Fibroblast of mammary gland (primary cell): ENCODE data around the gene KBTBD13.

ENCODE experiments used
- DNase-seq: peaks from one replicate; pipeline ENCODE4 v3.0.0-alpha.2; 2010; ENCODE audit warnings: low read depth
- H3K4me3 ChIP-seq: 2 replicates; pipeline ENCODE4 v1.5.1; 2011; ENCODE audit warnings: low read depth, mild to moderate bottlenecking, low read length, moderate library complexity; ENCODE audit not compliant: control insufficient read depth
- TF ChIP-seq, protein P1 (sequence below): conservative IDR thresholded peaks from 2 replicates; pipeline ENCODE4 v1.5.1; 2011; ENCODE audit warnings: low read depth, low read length, inconsistent platforms; ENCODE audit not compliant: control insufficient read depth, insufficient read depth

KBTBD13 gene

DNA sequence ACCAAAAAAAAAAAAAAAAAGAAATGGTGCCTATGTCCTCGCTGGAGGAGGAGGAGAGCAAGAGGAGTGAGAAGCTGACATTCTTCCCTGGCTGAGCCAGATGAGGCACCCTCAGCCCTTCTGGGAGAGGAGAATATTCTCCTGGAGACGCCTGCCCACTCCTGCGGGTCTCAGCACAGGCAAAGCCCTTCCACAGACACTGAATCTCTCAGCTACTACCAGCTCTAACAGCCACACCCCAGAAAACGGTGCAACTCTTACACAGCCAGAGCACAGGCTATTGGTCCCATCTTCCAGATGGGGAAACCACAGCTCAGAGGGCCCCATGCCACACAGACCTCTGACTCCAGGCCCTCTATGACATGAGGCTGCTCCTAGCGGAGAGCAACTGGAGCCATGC is 14.5 kb upstream of the KBTBD13 start:
- H3K4me3 ChIP-seq: no peak overlapping the region
- DNase-seq: no peak
- TF ChIP-seq, protein P1, sequence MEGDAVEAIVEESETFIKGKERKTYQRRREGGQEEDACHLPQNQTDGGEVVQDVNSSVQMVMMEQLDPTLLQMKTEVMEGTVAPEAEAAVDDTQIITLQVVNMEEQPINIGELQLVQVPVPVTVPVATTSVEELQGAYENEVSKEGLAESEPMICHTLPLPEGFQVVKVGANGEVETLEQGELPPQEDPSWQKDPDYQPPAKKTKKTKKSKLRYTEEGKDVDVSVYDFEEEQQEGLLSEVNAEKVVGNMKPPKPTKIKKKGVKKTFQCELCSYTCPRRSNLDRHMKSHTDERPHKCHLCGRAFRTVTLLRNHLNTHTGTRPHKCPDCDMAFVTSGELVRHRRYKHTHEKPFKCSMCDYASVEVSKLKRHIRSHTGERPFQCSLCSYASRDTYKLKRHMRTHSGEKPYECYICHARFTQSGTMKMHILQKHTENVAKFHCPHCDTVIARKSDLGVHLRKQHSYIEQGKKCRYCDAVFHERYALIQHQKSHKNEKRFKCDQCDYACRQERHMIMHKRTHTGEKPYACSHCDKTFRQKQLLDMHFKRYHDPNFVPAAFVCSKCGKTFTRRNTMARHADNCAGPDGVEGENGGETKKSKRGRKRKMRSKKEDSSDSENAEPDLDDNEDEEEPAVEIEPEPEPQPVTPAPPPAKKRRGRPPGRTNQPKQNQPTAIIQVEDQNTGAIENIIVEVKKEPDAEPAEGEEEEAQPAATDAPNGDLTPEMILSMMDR: no peak

- TF ChIP-seq, protein P1: no peak
- no peak for DNase-seq
- H3K4me3 ChIP-seq: no peak overlapping the region
Observed at GRCh38 chr15:65062726-65063125, 13.8 kb upstream of the KBTBD13 start.

- H3K4me3 ChIP-seq: no peak overlapping the region
- DNase-seq: peak; percentile 50
- TF ChIP-seq, protein P1: no peak
Observed at GRCh38 chr15:65066001-65066634, 10.4 kb upstream of the KBTBD13 start.

DNA sequence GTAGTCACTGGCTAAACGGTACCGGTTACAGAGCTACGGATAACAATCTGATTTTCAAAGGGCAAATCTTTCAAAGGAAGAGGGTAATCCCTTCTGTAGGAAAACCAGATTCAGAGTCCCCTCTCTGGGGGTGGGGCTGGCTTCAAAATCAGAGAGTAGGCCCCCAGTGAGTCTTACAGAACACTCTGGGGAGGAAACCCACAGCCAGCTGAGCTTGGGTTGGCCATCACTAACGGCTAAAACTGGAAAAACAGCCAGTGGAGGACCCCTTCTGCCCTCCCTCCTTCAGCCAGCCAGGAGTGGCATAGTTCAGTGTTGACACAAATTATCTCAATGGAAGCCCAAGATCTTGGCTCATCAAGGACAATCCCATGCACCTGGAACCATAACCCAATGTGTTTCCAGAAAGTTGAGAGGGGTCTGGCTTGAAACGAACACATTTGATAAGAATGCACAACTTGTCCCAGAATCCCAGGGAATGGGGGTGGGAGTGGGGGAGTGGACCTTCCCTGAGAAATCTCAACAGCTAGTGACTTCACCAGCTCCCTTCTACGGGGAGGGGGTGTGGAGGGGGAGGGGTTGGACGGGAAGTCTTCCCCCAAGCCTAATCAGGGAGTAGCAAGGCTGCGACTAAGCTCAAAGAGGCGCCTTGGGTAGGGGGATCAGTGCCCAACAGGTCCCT is 9.8 kb upstream of the KBTBD13 start:
- H3K4me3 ChIP-seq: no peak overlapping the region
- TF ChIP-seq, protein P1: no peak
- DNase-seq: no peak

GRCh38 chr15:65067317-65067644 is 9.3 kb upstream of the KBTBD13 start:
- TF ChIP-seq, protein P1: no peak
- DNase-seq: no peak
- peak overlapping the region; percentile 16 for H3K4me3 ChIP-seq

DNA sequence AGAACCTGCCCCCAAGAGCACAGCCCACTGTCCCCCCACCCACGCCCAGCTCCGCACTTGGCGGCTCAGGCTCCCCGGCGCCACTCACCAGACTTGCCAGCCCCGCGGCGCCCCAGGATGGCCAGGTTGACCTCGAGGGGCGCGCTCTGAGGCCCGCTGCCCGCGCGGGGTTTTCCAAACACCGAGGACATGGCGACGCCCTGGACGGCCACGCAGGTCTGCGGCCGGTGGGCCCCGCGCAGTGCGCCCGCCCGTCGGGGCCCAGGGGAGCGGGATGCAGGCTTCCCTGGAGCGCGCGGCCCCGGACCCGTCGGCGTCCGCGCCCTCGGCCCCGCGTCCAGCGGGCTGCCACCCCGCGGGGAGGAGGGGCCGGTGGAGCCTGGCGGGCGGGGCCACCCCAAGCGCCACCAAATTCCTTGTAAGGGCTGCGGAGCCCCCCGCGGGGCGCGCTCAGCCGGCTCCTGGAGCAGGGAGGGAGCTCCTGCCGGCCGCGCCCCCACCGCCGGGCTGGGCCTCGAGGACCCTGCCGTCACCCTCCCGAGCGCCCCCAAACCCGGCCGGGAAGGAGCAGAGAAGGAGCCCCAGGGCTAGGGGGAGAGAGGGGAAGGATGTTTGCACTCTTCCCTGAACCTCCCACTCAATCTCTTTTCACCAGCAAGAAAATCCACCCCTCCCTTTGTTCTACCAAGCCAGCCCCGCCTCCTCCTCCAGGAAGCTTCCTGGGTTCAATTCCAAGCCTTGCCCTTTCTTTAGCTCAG is 8.7 kb upstream of the KBTBD13 start, which contains the start of gene RASL12:
TSS of gene RASL12 (minus strand) at position 347 of the 758 bp plus-strand sequence. CDS start at position 191, 156 bp downstream.
- peak within 1 kb of the TSS; percentile 16 for H3K4me3 ChIP-seq
- no peak for DNase-seq
- TF ChIP-seq, protein P1: no peak
